NCI-H1930 (cell line): Measurements from ENCODE around the gene DUOX2.
A peak's percentile ranks its signal among the peaks of the same experiment; 100 is the strongest.
"Not testable (repeated sequence)": the region's sequence is repeated elsewhere in the genome, so short reads cannot be mapped to it uniquely, and the experiment has no call there.

ENCODE experiments used
- DNase-seq, 2 experiments: peaks; one replicate each; lab custom pipeline; 2025; lab: John Stamatoyannopoulos, UW

The DUOX2 gene

DNA sequence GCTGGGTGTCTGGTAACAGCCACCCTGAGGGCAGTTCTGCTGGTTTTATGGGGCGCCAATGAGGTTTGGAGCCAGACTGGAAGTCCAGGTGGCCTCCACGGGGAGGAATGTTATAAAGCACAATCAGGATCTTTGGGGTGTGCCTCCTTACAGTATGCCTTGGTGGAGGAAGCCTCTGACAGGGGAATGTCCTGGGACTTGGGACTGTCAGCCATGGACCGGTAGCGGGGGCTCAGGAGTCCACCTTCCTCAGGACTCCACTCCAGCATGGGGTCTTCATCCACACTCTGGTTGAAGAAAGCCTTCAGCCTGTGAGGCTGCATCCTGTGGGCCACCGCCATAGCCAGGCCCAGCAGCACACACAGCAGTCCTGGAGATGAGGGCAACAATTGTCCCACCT lies 5.0 kb upstream of the DUOX2 start:
- DNase-seq, result no peak

DNA sequence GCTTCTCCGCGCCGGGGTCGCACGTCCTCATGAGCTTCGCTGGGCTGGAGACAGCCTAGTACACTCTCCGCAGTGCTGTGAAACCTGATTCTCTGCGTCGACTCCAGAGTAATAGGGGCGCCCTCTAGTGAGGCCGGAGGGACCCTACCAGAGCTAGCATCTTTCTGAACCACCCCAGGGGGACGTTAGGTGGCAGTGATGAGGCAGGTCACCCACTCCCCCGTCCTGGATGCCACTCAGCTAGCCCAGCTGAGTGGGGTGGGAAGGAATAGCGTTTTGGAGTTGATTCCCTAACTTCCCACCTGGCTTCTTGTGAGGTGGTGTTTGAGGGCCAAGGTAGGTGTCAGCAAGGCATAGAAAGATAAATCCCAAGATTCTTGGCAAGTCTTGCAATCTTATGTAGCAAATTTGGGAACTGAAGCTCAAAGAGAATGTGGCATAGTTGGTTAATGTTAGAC lies 4.2 kb upstream of the DUOX2 start:
- peak; percentile 79 to 84 for DNase-seq

DNA sequence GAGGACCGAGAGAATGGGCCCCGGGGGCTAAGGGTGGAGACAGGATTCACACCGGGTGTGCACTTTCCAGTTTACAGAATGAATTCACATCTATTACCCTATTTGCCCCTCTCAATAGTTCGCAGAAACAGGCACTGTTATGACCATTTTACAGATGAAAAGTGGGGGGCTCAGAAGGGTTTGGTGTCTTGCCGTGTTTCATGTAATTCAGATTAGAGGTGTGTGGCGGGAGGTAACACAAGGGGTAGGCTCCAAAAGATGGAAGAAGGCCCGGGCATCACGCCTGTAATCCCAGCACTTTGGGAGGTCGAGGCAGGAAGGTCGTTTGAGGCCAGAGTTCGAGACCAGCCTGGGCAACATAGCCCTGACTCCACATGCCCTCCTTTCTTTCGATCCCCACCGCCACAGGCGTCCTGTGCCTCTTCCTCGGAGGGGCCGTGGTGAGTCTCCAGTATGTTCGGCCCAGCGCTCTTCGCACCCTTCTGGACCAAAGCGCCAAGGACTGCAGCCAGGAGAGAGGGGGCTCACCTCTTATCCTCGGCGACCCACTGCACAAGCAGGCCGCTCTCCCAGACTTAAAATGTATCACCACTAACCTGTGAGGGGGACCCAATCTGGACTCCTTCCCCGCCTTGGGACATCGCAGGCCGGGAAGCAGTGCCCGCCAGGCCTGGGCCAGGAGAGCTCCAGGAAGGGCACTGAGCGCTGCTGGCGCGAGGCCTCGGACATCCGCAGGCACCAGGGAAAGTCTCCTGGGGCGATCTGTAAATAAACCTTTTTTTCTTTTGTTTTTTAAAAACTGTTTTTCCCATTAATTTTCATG lies 3.5 kb upstream of the DUOX2 start:
- no peak for DNase-seq

DNA sequence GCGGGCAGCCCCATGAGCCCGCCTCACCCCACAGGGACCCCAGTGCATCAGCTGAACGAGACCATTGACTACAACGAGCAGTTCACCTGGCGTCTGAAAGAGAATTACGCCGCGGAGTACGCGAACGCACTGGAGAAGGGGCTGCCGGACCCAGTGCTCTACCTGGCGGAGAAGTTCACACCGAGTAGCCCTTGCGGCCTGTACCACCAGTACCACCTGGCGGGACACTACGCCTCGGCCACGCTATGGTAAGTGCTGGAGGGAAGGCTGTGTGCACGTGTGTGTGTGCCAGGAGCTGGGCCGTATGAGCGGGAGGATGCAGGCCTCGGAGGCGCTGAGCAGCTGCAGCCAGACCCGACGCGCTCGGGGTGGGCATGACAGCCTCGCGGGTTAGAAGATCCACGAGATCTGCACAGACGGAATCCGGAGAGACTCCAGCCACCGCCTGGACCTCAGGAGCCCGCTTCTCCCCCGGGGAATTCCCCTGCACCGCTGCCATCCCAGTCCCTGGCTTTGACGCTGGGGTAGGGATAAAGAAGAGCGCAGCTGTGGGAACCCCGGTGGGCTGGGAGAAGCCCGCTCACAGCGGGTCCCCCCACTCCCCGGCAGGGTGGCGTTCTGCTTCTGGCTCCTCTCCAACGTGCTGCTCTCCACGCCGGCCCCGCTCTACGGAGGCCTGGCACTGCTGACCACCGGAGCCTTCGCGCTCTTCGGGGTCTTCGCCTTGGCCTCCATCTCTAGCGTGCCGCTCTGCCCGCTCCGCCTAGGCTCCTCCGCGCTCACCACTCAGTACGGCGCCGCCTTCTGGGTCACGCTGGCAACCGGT lies 2.7 kb upstream of the DUOX2 start:
- no peak for DNase-seq

DNA sequence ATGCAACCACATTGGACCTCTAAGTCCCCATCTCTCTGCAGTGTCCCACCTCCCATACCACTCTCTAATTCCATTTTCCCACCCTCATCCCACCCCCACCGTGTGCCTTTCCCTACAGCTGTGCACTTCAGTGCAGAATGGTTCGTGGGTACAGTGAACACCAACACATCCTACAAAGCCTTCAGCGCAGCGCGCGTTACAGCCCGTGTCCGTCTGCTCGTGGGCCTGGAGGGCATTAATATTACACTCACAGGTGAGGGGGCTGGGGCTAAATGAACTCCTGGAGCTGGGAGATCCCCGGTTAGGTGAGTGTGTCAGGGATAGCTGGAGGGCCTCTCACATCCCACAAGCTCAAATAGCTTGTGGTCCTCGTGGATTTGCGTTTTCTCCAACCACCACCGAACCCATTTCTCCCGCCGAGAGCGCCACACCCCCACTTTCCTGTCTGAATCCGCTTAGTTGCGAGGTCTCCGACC lies 2.1 kb upstream of the DUOX2 start:
- DNase-seq, result no peak

DNA sequence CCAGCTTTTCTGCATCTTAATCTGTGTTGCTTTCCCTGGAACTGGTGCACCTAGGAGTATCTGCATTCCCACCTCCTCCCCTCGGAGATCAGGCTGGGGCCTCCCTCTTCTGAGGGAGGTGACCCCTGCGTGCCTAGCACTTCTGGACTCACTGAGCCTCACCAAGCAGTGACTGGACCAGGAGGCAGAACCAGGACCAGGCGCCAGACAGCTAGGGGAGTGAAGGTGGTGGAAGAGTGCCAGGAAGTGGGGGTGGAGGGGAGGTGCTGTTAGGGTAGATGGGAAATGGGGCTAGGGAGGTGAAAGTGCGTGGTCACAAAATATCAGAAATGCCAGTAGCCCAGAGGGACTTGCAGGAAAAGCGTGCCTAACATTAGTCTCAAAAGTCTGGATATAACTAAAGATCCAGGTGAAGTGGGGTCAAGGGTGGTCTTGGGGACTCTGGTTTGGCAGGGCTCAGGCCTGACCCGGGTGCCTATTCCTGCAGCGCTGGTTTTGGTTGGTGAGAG lies 1.4 kb upstream of the DUOX2 start:
- no peak for DNase-seq

DNA sequence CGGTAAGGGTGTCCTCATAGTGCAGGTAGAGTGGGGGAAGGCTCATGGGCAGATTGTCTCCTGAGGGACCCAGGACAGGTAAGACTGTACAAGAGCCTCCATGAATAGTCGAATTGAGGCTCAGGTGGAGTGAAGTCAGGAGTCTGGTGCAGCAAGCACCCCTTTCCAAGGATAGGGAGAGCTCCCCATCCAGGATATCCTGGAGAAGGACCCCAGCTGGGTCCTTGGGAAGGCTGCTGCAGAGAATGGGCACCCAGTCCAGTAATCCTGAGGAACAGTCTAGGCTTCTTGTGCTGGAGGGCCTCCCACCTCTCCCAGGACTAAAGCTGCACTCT lies 746 bp upstream of the DUOX2 start:
- no peak for DNase-seq

DNA sequence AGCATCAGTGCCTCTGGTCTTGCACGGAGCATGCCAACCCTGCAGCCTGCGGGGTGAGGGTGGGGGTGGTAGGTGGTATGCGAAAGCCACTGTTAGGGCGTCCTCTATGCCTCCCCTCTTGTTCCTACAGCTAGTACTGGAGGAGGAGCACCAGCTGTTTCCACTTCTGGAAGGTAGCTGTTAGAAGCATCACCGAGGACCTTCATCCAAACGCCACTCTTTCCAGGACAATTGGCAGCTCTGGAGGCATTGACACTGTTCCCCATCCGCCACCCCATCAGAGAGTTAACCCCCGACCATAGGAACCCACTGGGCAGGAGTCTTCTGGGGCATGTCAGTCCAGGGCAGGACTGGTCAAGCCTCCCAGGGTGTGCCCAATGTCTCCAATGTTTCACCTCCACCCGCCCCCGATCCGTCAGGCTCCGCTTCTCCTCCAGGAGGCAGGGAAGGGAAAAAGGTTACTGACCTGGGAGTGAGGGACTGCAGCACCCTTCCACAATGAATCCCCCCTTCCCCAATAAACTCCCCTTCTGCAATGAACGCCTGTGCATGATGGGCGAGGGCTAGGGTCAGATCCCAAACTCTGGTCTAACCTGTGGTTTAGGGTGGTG lies 487 bp downstream of the DUOX2 start:
- no peak for DNase-seq

DNA sequence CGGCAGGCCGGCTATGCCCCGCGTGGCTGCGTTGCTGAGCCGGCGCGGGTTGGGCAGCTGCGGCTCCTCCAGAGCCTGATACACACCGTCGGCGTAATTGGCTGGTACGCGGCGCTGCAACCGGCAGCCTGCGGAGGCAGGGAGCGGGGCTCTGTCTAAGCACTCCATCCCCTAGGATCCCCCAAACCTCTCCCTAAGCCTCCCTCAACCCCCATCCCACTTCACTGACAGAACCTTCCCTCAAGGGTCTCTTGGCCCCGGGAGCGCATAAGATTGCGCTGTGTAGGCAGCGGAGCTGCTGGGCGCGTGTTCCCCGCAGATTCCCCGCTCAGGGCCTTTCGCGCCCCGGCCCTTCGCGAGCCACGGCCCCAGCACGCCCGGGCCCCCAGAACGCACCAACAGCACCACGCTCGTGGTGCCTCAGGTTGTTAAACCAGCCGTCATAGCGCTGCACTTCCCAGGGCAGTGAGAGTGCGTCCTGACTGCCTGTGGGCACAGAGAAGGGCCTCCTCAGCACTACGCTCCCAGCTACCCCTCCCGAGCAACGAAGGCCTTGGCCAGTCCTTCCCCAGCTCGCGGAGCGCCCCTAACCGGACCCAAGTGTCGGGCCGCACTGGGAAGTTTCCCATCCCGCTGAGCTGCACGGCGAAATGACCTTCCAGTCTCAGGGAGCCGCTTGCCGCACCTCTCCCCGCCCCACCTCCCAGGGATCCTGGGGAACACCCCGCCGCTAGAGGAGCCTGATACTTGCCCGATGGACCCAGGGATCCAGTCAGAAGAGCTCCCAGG lies 1.2 kb downstream of the DUOX2 start:
- peak in 1 of 2 experiments; percentile 27 for DNase-seq

DNA sequence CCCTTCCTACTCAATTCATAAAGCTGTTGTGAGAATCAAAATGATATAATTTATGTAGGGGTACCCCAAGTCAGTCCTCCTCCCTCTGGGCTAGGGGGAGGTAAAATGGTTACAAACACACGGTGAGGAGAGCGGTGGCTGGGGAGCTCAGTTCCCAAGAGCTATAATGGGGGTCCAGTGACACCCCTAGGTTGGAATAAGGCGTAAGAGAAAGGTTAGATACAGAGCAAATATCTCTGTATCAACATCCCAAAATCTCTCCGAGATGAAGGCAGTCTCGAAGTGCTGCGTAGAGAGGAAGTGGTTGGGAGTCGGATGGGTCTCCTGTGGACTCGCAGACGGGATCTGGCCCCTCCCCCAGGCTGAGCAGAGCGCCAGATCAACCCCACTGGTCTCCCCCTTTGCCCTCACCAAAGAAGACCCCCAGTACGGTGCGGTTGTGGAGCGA lies 1.8 kb downstream of the DUOX2 start:
- no peak for DNase-seq

DNA sequence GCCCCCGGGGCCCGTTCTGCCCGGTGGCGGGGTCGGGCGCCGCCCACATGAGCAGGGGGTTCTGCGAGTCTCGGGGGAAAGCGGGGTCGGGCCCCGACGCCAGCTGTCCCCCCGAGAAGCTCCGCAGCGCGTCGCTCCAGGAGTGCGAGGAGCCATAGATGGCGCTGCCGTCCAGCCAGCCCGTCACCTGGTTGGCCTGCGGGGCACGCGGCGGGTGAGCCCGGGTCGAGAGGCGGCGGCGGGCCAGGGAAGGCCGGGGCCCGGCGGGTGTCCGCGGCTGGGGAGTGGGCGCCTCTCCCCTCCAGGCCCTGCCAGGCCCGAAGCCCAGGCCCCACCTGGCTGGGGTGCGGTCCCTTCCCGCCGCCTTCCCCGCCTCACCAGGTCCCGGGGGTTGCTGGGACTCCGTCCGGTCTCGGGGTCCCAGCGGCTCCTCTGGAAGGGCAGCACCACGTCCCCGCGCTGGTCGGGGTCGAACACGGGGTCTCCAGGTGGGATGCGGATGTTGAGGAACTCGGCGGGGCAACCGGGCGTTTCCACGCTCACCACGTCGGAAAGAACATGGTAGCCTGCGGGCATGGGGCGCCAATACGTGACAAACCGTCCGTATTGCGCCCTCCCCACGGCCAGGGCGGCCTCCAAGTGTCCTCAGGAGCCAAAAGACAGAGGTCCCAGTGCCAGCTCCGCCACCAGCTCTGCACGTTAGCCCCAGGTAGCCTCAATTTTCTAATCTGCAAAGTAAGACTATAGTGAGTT lies 2.4 kb downstream of the DUOX2 start:
- peak in 1 of 2 experiments; percentile 28 for DNase-seq

DNA sequence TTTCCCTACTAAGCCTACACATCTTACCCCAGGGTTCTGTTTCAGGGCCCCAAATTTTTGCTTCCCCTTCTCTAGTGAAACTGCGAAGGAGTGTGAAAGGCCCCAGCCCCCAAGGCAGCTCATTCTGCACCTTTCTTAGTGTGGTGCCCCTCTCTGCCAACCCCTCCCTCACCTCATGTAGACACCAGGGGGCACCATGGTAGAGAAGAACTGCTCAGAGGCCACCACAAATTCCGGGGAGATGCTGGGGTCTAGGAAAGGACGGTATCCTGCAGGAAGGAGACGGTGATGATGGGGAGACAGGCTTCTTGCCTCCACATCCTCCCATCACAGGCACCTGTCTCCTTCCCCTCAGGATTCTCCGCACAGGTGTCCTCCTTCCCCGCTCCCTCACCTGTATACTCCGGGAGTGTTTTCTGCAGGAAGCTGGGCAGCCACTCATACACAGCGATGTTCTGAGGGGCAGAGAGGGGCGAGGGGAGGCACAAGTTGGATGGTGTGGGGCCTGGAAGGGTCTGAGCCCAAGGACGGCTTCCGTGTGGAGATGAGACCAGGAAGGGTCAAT lies 3.6 kb downstream of the DUOX2 start:
- DNase-seq, result peak in 1 of 2 experiments; percentile 2

DNA sequence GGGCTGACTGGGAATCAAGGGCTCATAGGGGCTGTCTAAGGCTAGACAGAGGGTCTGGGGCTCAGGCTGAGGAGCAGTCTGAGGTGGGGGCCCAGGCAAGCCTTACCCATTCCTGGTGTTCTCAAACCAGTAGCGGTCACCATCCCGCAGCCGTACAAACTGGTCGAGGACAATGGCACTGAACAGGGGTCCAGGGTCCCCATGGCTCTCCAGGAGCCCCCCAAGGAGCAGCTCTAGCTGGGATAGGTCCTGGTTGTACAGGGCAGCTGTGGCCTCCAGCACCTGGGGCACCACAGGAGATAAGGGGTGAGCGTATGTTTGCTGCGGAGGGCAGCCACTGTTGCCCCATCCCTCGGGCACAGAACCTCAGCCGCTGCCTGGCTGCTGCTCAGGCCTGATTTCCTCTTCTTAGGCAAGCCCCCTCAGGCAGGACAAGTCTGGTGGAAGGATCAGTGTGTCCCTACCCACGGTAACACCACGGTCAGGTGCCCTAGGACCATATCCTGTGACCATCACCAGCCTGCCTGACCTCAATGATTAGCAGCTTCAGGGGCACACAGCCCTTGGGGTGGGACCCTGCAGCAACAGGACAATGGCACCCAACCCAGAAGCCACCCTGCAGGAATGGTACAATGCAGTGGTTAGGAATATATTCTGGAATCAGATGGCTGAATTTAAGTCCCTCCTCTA lies 5.9 kb downstream of the DUOX2 start:
- no peak for DNase-seq

DNA sequence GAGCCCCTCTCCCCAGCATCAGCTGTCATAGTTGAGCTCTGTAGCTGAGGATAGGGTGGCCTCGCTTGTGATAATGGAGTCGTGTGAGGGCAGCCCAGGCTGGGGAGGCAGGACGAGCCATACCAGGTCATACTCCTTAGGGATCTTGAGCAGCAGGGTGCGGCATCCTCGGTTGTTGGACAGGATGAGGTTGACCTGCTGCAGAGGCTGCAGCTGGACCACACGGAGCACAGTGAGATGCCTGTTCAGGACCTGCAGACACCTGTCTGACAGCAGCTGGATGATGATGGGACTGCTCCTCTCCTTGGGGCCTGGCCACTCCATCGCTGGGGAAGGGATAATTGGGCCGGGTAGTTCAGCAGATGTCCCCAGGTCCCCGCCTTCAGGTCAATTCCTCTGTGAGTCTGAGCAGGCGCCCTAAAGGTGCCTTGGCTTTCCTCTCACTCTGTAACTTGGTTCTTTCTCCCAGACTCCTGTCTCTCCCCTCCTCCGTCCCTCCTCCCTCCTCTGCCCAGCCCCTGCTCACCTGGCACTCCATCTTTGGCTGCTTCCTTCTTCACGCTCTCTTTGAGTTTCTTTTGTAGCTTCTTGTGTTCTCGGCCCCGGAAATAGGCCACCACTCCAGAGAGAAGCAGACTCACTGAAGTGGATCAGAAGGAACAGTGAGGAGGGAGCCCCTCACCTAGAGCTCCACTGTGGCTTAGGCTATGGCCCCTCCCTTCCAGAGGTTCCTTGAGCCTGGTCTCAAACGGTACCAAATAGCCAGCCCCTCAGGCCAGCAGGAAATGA lies 7.8 kb downstream of the DUOX2 start:
- no peak for DNase-seq

DNA sequence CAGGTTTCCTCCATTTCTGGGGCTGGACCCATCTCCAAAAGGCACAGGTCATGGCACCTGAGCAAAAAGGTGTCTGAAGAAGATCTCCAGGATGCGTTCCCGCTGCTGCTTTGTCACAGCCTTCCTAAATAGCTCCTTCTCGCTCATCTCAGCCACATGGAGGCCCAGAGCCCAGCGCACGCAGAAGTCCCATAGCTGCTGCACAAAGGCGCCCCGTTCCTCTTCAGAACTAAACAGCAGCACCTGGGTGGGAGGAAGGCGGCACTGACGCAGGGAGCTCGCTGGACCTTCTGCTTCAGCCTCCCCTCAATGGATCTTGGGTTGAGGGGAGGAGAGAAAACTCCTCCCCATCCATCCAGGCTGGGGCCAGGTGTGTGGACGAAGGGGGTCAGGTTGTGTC lies 8.4 kb downstream of the DUOX2 start:
- no peak for DNase-seq

DNA sequence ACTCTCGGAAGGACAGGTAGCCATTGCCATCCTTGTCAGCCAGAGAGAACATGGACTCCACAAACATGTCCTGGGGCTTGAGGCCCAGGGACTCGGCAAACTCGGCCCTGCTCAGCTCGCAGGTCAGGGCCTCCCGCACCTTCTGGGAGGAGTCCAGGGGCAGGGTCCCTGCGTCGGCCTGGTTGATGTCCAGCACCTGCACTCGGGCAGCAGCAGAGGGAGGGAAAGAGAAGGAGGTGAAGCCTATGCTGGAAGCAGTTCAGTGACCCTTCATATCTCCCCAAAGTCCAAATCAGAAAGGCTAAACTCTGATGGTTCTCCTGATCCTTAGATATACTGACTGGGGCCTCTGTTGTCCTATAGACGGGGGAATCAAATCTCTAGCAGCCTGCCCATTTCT lies 9.8 kb downstream of the DUOX2 start:
- not testable (repeated sequence) for DNase-seq

DNA sequence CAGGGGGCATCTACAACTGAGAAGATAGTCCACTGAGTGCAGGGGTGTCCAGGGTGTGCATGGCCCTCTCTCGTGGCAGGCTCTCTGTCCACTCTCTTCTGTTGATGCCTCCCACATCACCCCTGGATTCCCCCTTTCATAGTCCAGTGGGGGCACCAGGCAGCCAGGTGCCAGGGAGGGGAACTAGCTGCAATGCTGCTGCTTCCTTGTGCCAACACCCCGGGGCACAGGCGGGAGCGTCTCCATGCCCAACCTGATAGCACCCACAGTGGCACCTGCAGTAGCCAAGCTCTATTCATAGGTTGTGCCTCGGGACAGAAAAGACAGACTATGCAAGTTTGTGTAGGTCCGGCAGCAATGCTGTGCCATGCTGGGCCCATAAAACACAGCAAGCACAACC lies 11.7 kb downstream of the DUOX2 start:
- no peak for DNase-seq

DNA sequence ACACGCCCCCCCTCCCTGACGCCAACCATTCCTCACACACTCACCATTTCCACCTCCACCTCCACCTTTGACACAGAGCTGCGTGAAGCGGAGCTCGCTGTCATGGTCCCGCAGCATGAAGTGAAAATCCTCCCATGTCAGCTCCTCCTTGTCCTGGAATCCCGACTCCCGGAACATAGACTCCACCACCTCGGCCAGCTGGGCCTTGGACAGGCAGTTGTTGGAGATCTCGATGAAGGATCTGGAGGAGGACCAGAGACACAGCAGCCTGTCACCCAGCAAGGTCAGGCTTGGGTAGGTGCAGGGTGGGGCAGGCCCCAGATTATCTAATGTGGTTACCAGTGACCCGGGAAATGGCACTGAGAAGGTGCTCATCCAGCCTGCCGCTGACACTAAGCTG lies 12.2 kb downstream of the DUOX2 start:
- no peak for DNase-seq
